HepG2 (cell line): ENCODE data around the gene C2. TPM values are rescaled to one million over a fixed set of nuclear protein-coding genes. Genes with fewer than 3 reads are reported as not detected.

Source experiments
- CCDC6 ChIP-seq: sonication (generic); formaldehyde crosslinking; IDR thresholded peaks from 2 replicates; pipeline ENCODE4 v1.8.1; 2022; ENCODE audit warnings: mild to moderate bottlenecking, missing genetic modification reagents, moderate library complexity
- CHD2 ChIP-seq: IDR thresholded peaks from 2 replicates; pipeline ENCODE4 v1.6.1; 2011; ENCODE audit warnings: low read depth, low read length, improper control_type of control experiment
- DNMT3B ChIP-seq: conservative IDR thresholded peaks from 2 replicates; pipeline ENCODE4 v1.6.1; 2016; ENCODE audit warnings: missing biosample characterization, control low read depth
- DRAP1 ChIP-seq: IDR thresholded peaks from 2 replicates; pipeline ENCODE4 v1.6.1; 2016; ENCODE audit warnings: missing genetic modification reagents, missing compliant biosample characterization
- FOXC1 ChIP-seq: sonication (generic); formaldehyde crosslinking; IDR thresholded peaks from 2 replicates; pipeline ENCODE4 v1.8.0; 2022; ENCODE audit warnings: mild to moderate bottlenecking, missing genetic modification reagents, borderline replicate concordance
- HOXA3 ChIP-seq: sonication (generic); formaldehyde crosslinking; IDR thresholded peaks from 2 replicates; pipeline ENCODE4 v1.5.0; 2020; ENCODE audit warnings: missing genetic modification reagents
- IKZF4 ChIP-seq: sonication (generic); formaldehyde crosslinking; IDR thresholded peaks from 2 replicates; pipeline ENCODE4 v1.5.1; 2020; ENCODE audit warnings: borderline replicate concordance, mild to moderate bottlenecking, low read depth, missing genetic modification reagents; ENCODE audit errors: not compliant biosample characterization
- KMT2B ChIP-seq: IDR thresholded peaks from 2 replicates; pipeline ENCODE4 v1.6.1; 2016; ENCODE audit warnings: missing genetic modification reagents, missing compliant biosample characterization
- MTERF4 ChIP-seq: sonication (generic); formaldehyde crosslinking; IDR thresholded peaks from 2 replicates; pipeline ENCODE4 v1.8.0; 2023; ENCODE audit warnings: mild to moderate bottlenecking, missing genetic modification reagents
- MXD4 ChIP-seq: IDR thresholded peaks from 2 replicates; pipeline ENCODE4 v1.6.1; 2016; ENCODE audit warnings: mild to moderate bottlenecking, missing biosample characterization, missing genetic modification reagents
- NBN ChIP-seq: fragments of 450-650 bp; conservative IDR thresholded peaks from 2 replicates; pipeline ENCODE4 v1.6.1; 2017
- NRL ChIP-seq: sonication (generic); formaldehyde crosslinking; IDR thresholded peaks from 2 replicates; pipeline ENCODE4 v1.5.0; 2020; ENCODE audit warnings: missing genetic modification reagents, mild to moderate bottlenecking, moderate library complexity, borderline replicate concordance
- PAX8 ChIP-seq: sonication (generic); formaldehyde crosslinking; IDR thresholded peaks from 2 replicates; pipeline ENCODE4 v1.8.0; 2022; ENCODE audit warnings: mild to moderate bottlenecking, missing genetic modification reagents, borderline replicate concordance
- PRMT3 ChIP-seq: sonication (generic); formaldehyde crosslinking; IDR thresholded peaks from 2 replicates; pipeline ENCODE4 v1.8.1; 2022; ENCODE audit warnings: low read depth, mild to moderate bottlenecking, moderate library complexity, missing genetic modification reagents, borderline replicate concordance
- SALL1 ChIP-seq: sonication (generic); formaldehyde crosslinking; IDR thresholded peaks from 2 replicates; pipeline ENCODE4 v1.8.0; 2022; ENCODE audit warnings: mild to moderate bottlenecking, missing genetic modification reagents
- WIZ ChIP-seq: sonication (generic); formaldehyde crosslinking; IDR thresholded peaks from 2 replicates; pipeline ENCODE4 v1.5.1; 2020; ENCODE audit warnings: mild to moderate bottlenecking, missing genetic modification reagents
- ZBTB3 ChIP-seq: sonication (generic); formaldehyde crosslinking; IDR thresholded peaks from 2 replicates; pipeline ENCODE4 v1.4.0; 2020; ENCODE audit warnings: low read depth, mild to moderate bottlenecking, moderate library complexity, missing genetic modification reagents, borderline replicate concordance
- ZBTB7A ChIP-seq: sonication (generic); formaldehyde crosslinking; IDR thresholded peaks from 2 replicates; pipeline ENCODE4 v1.8.0; 2022; ENCODE audit warnings: mild to moderate bottlenecking, missing genetic modification reagents
- ZNF570 ChIP-seq: sonication (generic); formaldehyde crosslinking; IDR thresholded peaks from 2 replicates; pipeline ENCODE4 v1.4.0; 2020; ENCODE audit warnings: mild to moderate bottlenecking, missing genetic modification reagents, borderline replicate concordance
- ZSCAN29 ChIP-seq: sonication (generic); formaldehyde crosslinking; conservative IDR thresholded peaks from 2 replicates; pipeline ENCODE4 v1.4.0; 2020; ENCODE audit warnings: mild to moderate bottlenecking, missing genetic modification reagents
- polyA plus RNA-seq, 8 experiments: library from polyadenylated mRNA; depleted of rRNA in 3 of 8; stranded (reverse) in 7 of 8; unstranded in 1 of 8; fragments of >200 nt; fragmentation: Illumina TruSeq in 4 of 8; extraction: Trizol in 4 of 8; gene quantifications; 2 replicates each; pipeline versions ENCODE4 v1.2.1 to v1.2.3, GENCODE V29; 2011 to 2016; ENCODE audit warnings: low read depth in 4 of 8, missing spikeins in 1 of 8, mixed read lengths in 1 of 8; ENCODE audit not compliant: insufficient read depth in 1 of 8
- total RNA-seq, 5 experiments: library from RNA; depleted of rRNA; stranded (reverse); fragments of >200 nt; fragmentation: Illumina TruSeq; extraction: Trizol; gene quantifications; 2 replicates each; pipeline ENCODE4 v1.2.3, GENCODE V29; 2016; ENCODE audit warnings: low read depth in 1 of 5
- TF ChIP-seq, protein P1 (sequence below), 2 experiments: IDR thresholded peaks; 2 replicates each; pipeline ENCODE4 v1.6.1; 2011 to 2012; ENCODE audit warnings: low read length in 2 of 2, borderline replicate concordance in 1 of 2, low read depth in 1 of 2, mild to moderate bottlenecking in 1 of 2, moderate library complexity in 1 of 2
- TF ChIP-seq, protein P2 (sequence below): sonication (generic); formaldehyde crosslinking; IDR thresholded peaks from 2 replicates; pipeline ENCODE4 v1.5.1; 2020; ENCODE audit warnings: missing genetic modification reagents, mild to moderate bottlenecking, borderline replicate concordance
- TF ChIP-seq, protein P3 (sequence below): fragments of 450-650 bp; IDR thresholded peaks from 2 replicates; pipeline ENCODE4 v1.6.1; 2017

C2 gene
- total and polyA plus RNA-seq, 2 of the 13 experiments (the other 11 are each of a cell fraction or from before 2014, with no cell fraction given): 165 to 307 TPM

- no peak for TF ChIP-seq CHD2
- TF ChIP-seq NRL (CRISPR knock-in tag): no peak
- no peak for TF ChIP-seq CCDC6
- 0 out of 2 replicates have a peak, but pooled peaks have one; percentile 14 for TF ChIP-seq HOXA3
- TF ChIP-seq PRMT3: no peak
- TF ChIP-seq ZBTB7A: no peak
- TF ChIP-seq, protein P1, sequence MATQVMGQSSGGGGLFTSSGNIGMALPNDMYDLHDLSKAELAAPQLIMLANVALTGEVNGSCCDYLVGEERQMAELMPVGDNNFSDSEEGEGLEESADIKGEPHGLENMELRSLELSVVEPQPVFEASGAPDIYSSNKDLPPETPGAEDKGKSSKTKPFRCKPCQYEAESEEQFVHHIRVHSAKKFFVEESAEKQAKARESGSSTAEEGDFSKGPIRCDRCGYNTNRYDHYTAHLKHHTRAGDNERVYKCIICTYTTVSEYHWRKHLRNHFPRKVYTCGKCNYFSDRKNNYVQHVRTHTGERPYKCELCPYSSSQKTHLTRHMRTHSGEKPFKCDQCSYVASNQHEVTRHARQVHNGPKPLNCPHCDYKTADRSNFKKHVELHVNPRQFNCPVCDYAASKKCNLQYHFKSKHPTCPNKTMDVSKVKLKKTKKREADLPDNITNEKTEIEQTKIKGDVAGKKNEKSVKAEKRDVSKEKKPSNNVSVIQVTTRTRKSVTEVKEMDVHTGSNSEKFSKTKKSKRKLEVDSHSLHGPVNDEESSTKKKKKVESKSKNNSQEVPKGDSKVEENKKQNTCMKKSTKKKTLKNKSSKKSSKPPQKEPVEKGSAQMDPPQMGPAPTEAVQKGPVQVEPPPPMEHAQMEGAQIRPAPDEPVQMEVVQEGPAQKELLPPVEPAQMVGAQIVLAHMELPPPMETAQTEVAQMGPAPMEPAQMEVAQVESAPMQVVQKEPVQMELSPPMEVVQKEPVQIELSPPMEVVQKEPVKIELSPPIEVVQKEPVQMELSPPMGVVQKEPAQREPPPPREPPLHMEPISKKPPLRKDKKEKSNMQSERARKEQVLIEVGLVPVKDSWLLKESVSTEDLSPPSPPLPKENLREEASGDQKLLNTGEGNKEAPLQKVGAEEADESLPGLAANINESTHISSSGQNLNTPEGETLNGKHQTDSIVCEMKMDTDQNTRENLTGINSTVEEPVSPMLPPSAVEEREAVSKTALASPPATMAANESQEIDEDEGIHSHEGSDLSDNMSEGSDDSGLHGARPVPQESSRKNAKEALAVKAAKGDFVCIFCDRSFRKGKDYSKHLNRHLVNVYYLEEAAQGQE (IDR thresholded peaks at IDR 0.05; ENCODE audit: borderline replicate concordance in 1 of 2, low read depth in 1 of 2, low read length in 2 of 2): peak in 1 of 2 experiments; percentile 76; a peak in 3 of 4 replicates
- no peak for TF ChIP-seq MXD4 (CRISPR knock-in tag)
- TF ChIP-seq PAX8 (CRISPR knock-in tag): 0 out of 2 replicates have a peak, but pooled peaks have one; percentile 54
- no peak for TF ChIP-seq ZBTB3 (CRISPR knock-in tag)
- no peak for TF ChIP-seq NBN
- no peak for TF ChIP-seq IKZF4 (CRISPR knock-in tag)
- no peak for TF ChIP-seq KMT2B (CRISPR knock-in tag)
- TF ChIP-seq ZSCAN29: no peak
- no peak for TF ChIP-seq SALL1
- TF ChIP-seq ZNF570 (CRISPR knock-in tag): no peak
- TF ChIP-seq DNMT3B (CRISPR knock-in tag): no peak
- TF ChIP-seq, protein P2, sequence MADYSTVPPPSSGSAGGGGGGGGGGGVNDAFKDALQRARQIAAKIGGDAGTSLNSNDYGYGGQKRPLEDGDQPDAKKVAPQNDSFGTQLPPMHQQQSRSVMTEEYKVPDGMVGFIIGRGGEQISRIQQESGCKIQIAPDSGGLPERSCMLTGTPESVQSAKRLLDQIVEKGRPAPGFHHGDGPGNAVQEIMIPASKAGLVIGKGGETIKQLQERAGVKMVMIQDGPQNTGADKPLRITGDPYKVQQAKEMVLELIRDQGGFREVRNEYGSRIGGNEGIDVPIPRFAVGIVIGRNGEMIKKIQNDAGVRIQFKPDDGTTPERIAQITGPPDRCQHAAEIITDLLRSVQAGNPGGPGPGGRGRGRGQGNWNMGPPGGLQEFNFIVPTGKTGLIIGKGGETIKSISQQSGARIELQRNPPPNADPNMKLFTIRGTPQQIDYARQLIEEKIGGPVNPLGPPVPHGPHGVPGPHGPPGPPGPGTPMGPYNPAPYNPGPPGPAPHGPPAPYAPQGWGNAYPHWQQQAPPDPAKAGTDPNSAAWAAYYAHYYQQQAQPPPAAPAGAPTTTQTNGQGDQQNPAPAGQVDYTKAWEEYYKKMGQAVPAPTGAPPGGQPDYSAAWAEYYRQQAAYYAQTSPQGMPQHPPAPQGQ: no peak
- TF ChIP-seq WIZ (CRISPR knock-in tag): no peak
- TF ChIP-seq, protein P3, sequence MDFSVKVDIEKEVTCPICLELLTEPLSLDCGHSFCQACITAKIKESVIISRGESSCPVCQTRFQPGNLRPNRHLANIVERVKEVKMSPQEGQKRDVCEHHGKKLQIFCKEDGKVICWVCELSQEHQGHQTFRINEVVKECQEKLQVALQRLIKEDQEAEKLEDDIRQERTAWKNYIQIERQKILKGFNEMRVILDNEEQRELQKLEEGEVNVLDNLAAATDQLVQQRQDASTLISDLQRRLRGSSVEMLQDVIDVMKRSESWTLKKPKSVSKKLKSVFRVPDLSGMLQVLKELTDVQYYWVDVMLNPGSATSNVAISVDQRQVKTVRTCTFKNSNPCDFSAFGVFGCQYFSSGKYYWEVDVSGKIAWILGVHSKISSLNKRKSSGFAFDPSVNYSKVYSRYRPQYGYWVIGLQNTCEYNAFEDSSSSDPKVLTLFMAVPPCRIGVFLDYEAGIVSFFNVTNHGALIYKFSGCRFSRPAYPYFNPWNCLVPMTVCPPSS: no peak
- TF ChIP-seq MTERF4 (CRISPR knock-in tag): no peak
- 0 out of 2 replicates have a peak, but pooled peaks have one; percentile 46 for TF ChIP-seq FOXC1 (CRISPR knock-in tag)
- no peak for TF ChIP-seq DRAP1 (CRISPR knock-in tag)
Measured at GRCh38 chr6:31928672-31928939, 1.1 kb downstream of the C2 start (continued).
